Activated B cell treated with CpG ODN at 0.5 μM for 24 hours (primary cell): ENCODE results near the gene CCDC78. TPM values are rescaled to one million over a fixed set of nuclear protein-coding genes. Genes with fewer than 3 reads are reported as not detected.

ENCODE experiments used
- ATAC-seq: fragments of 200-7000 bp; cut with Tn5 transposase; one replicate; pipeline ENCODE4 v1.10.0; 2021; ENCODE audit warnings: low read depth, mild to moderate bottlenecking, moderate library complexity
- CTCF ChIA-PET: fragments of 350-600 bp; sonication (Branson Sonifier 250); formaldehyde crosslinking; loops from one replicate; lab custom pipeline; 2021; ENCODE audit warnings: antibody characterized with exemption; lab: Charles Lee
- POLR2A ChIA-PET: fragments of 350-600 bp; sonication (Branson Sonifier 250); formaldehyde crosslinking; loops from one replicate; lab custom pipeline; 2021; ENCODE audit warnings: antibody characterized with exemption; lab: Charles Lee
- DNase-seq: peaks from one replicate; pipeline ENCODE4 v3.0.0; 2022
- H3K27ac Mint-ChIP-seq: one replicate; pipeline ENCODE4 v1.8.0; 2020; ENCODE audit warnings: mixed read lengths
- H3K27me3 Mint-ChIP-seq: one replicate; pipeline ENCODE4 v1.8.0; 2021; ENCODE audit warnings: mixed read lengths
- H3K36me3 Mint-ChIP-seq: one replicate; pipeline ENCODE4 v1.8.0; 2021; ENCODE audit warnings: low read depth, mixed read lengths
- H3K4me1 Mint-ChIP-seq: one replicate; pipeline ENCODE4 v1.8.0; 2021; ENCODE audit warnings: mixed read lengths
- H3K4me3 Mint-ChIP-seq: one replicate; pipeline ENCODE4 v1.8.0; 2020; ENCODE audit warnings: mild to moderate bottlenecking, mixed read lengths
- H3K9me3 Mint-ChIP-seq: one replicate; pipeline ENCODE4 v1.8.0; 2020; ENCODE audit warnings: mixed read lengths
- intact Hi-C: fragments of 100-400 bp; cut with micrococcal nuclease; formaldehyde crosslinking; loops from one replicate; pipeline ENCODE4 v1.15.1; 2024
- total RNA-seq: library from RNA; stranded (reverse); gene quantifications from 2 replicates; pipeline ENCODE4 v1.2.3, GENCODE V29; 2022
- TF ChIP-seq, protein P1 (sequence below): fragments of 200-600 bp; IDR thresholded peaks from one replicate; pipeline ENCODE4 v1.8.0; 2022; ENCODE audit warnings: antibody characterized with exemption, mild to moderate bottlenecking

Gene CCDC78
- total RNA-seq, 1 donor from 2014 or later = 4.8 TPM

DNA sequence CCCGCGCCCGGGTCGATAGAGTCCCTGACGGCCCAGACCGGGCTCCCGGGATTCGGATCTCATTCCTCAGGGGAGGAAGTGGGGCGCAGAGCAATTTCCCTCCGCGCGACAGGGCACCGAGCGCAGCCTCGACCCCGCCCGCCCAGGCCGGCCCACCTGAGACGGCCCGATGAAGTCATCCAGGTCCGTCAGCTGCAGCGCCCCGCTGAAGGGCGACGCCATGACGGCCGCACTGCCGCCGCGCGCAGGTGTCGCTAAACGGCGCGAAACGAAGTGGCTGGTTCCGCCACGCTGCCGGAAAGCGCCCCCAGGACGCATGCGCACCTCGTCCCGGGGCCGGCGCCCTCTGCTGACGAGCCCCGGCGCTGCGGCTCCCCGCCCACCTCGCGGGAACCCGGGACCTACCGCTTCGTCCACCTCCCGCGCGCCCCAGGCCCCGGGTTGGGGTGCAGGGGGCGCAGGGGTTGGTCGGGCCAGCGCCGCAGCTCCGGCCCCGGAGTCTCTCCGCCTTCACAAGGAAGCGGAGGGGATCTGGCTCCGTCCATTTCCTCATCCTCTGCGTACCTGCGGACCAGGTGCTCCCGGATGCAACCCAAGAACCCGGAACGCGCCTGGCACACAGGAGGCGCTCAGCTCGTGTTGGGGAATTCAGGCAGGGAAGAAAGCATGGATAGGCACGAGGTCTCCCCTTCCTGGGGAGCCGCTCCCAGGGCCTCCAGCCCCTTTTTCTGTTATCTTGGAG, 14.7 kb upstream of the CCDC78 start, which contains the start of gene CIAO3:
CIAO3 (minus strand) TSS at position 234 of the 742 bp plus-strand sequence; CDS start at position 222, 12 bp downstream.
- Mint-ChIP-seq H3K36me3 (peaks cover 22% of the 10 kb centered on the region), H3K9me3 (no peaks in the 10 kb centered on the region), H3K27ac (no peak within 1 kb of the TSS), H3K4me3 (peak within 1 kb of the TSS; percentile 83), H3K27me3 (no peaks in the 10 kb centered on the region), H3K4me1 (peaks cover 32% of the 10 kb centered on the region)
- intact Hi-C loops = loop anchor here (1.0 to 2.0 kb wide), 6 partner anchors 13 to 162 kb away; partner anchors contain the start of genes CHTF18 and RPUSD1
- ATAC-seq = peak; percentile 89
- ChIA-PET POLR2A (interaction anchor here (1.0 to 2.9 kb wide), 7 partner anchors 13 to 51 kb away, joined by 3 to 19 read pairs (median 5); partner anchors contain the start of genes ANTKMT, CCDC78, CHTF18 and RPUSD1), CTCF (interaction anchor here (1.0 to 2.8 kb wide), 5 partner anchors 19 to 44 kb away, joined by 4 to 12 read pairs (median 4); partner anchors contain the start of genes ANTKMT and METRN)
- TF ChIP-seq, protein P1, sequence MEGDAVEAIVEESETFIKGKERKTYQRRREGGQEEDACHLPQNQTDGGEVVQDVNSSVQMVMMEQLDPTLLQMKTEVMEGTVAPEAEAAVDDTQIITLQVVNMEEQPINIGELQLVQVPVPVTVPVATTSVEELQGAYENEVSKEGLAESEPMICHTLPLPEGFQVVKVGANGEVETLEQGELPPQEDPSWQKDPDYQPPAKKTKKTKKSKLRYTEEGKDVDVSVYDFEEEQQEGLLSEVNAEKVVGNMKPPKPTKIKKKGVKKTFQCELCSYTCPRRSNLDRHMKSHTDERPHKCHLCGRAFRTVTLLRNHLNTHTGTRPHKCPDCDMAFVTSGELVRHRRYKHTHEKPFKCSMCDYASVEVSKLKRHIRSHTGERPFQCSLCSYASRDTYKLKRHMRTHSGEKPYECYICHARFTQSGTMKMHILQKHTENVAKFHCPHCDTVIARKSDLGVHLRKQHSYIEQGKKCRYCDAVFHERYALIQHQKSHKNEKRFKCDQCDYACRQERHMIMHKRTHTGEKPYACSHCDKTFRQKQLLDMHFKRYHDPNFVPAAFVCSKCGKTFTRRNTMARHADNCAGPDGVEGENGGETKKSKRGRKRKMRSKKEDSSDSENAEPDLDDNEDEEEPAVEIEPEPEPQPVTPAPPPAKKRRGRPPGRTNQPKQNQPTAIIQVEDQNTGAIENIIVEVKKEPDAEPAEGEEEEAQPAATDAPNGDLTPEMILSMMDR = peak; percentile 54
- peak; percentile 98 for DNase-seq

DNA sequence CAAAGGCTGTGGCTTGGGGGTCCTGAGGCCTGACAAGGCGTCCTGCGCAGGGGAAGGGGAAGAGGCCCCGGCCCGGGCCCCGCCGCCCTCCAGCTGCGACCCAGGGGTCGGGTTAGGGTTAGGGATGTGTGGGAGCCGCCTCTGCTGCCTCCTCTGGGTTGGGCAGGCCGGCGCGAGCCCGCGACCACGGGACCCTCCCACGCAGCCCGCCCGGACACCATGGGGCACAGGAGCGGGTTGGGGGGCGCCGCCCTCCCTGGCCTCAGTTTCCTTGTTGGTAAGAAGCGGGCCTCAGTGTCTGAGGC, 14.2 kb upstream of the CCDC78 start:
- intact Hi-C loops = loop anchor here (2.0 kb wide), 3 partner anchors 48 to 162 kb away; partner anchors contain the start of genes CHTF18 and RPUSD1
- Mint-ChIP-seq H3K9me3 (no peaks in the 10 kb centered on the region), H3K4me1 (peaks cover 32% of the 10 kb centered on the region), H3K36me3 (peaks cover 26% of the 10 kb centered on the region), H3K27ac (no peak overlapping the region), H3K4me3 (peak overlapping the region; percentile 83), H3K27me3 (no peaks in the 10 kb centered on the region)
- TF ChIP-seq, protein P1 = no peak
- ChIA-PET POLR2A (interaction anchor here (1.0 to 2.9 kb wide), 7 partner anchors 13 to 50 kb away, joined by 3 to 19 read pairs (median 5); partner anchors contain the start of genes ANTKMT, CCDC78 and WDR24), CTCF (interaction anchor here (1.1 to 2.8 kb wide), 4 partner anchors 19 to 45 kb away, joined by 4 to 12 read pairs (median 4); partner anchors contain the start of genes ANTKMT and METRN)
- ATAC-seq (peak; percentile 12), DNase-seq (no peak)

DNA sequence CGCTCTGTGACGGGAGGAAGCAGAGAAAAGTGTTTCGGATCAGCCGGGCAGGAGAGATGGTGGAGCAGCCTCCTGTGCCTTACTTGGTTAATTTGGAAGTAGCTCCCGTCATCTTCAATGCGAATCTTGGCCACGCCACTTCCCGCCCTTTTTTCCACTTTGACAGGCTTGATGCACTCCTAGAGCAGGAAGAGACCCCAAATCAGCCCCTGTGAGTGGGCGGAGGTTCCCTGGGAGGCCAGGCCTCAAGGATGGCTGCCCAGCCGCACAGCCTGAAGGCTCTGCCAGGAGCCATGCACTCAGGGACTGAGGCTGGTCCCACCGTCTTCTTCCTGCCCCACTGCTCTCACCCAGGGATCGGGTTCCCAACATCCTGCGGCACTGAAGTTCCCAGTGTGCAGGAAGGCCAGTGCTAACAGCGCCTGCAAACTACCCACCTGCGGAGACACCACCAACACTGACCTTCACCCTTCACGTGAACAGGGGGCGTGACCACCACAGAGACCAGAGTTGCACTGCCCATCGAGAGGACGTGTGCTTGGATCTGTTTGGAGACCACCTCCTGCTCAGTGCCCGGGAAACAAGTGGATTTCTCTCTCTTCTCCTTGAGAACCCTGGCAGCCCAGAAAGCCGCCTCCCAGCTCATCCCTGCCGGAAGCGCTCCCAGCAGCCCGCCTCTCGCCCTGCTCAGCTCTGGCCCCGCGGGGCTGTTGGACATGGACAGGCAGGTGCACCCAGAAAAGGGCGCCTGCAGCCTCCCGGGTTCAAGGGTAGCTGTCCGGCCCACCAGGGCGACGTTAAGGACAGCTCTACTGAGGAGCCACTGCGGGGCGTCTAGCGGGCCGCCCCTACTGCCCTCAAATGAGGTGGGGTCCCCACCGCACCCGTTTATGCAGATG, 13.6 kb upstream of the CCDC78 start:
- Mint-ChIP-seq H3K4me3 (peak overlapping the region; percentile 83), H3K4me1 (peaks cover 32% of the 10 kb centered on the region), H3K27me3 (no peaks in the 10 kb centered on the region), H3K9me3 (no peaks in the 10 kb centered on the region), H3K27ac (no peak overlapping the region), H3K36me3 (peaks cover 31% of the 10 kb centered on the region)
- ATAC-seq (no peak), DNase-seq (no peak)
- intact Hi-C loops = loop anchor here (2.0 kb wide), 3 partner anchors 49 to 161 kb away; partner anchors contain the start of genes CHTF18 and RPUSD1
- TF ChIP-seq, protein P1 = no peak
- ChIA-PET POLR2A (interaction anchor here (0.9 to 2.9 kb wide), 6 partner anchors 12 to 44 kb away, joined by 3 to 19 read pairs (median 7); partner anchors contain the start of genes ANTKMT and CCDC78), CTCF (interaction anchor here (1.2 to 2.8 kb wide), 3 partner anchors 18 to 45 kb away, joined by 4 to 12 read pairs (median 5); partner anchors contain the start of genes ANTKMT and METRN)

DNA sequence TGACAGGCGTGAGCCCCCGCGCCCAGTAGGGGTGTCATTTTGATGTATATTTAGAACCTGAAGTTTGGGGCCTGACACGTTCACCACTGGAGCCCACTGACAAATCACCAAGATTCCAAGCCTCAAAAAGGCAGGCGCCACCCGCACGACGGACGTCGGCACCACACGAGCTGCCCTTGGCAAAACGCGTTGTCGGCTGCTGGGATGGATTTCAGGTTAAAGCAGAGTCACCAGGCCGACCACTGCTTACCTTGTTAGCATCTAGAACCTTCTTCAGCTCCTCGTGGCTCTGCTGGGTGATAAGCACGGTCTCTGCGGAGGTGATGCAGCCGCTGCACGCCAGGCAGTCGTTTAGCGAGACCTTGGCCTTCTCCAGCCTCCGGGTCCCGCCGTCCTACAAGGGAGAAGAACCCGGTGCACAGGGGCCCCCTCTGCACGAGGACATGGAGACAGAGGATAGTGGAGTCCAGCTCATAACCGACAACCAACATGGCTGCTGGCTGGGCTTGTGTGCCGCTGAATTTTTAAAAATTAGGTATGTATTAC, 10.8 kb upstream of the CCDC78 start:
- DNase-seq (no peak), ATAC-seq (no peak)
- H3K27me3 Mint-ChIP-seq = no peaks in the 10 kb centered on the region
- CTCF ChIA-PET = interaction anchor here (1.0 kb wide), 1 partner anchor 25 kb away, joined by 4 read pairs; no protein-coding TSS in a partner anchor
- no peaks in the 10 kb centered on the region for H3K9me3 Mint-ChIP-seq
- peaks cover 32% of the 10 kb centered on the region for H3K4me1 Mint-ChIP-seq
- POLR2A ChIA-PET = interaction anchor here (0.7 to 3.7 kb wide), 4 partner anchors 9 to 15 kb away, joined by 3 to 31 read pairs (median 4); partner anchors contain the start of genes ANTKMT and CCDC78
- H3K4me3 Mint-ChIP-seq = peak overlapping the region; percentile 38
- H3K27ac Mint-ChIP-seq = no peak overlapping the region
- TF ChIP-seq, protein P1 = no peak
- peaks cover 52% of the 10 kb centered on the region for H3K36me3 Mint-ChIP-seq
- intact Hi-C loops = no loop called here
